ENCODE data around the gene AOPEP.

The AOPEP gene

DNA sequence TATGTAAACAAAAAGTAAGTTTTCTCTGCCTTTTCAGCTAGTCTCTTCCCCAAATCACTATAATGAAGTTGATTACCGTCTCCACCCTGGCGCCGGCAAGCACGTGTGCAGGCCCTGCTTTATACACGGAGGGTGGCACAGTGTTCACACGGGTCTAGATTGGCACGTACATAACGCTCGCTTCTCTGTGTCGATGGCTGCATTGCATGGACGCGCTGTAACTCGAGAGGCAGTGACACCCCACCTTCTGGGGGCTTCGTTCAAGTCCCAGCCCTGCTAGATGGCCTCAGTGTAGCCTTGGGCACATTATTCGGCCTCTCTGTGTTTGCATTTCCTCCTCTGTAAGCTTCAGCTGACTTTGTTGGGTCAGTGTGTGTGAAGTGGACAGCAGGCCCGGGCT is 367.1 kb downstream of the AOPEP start:
- TF ChIP-seq, protein P1, sequence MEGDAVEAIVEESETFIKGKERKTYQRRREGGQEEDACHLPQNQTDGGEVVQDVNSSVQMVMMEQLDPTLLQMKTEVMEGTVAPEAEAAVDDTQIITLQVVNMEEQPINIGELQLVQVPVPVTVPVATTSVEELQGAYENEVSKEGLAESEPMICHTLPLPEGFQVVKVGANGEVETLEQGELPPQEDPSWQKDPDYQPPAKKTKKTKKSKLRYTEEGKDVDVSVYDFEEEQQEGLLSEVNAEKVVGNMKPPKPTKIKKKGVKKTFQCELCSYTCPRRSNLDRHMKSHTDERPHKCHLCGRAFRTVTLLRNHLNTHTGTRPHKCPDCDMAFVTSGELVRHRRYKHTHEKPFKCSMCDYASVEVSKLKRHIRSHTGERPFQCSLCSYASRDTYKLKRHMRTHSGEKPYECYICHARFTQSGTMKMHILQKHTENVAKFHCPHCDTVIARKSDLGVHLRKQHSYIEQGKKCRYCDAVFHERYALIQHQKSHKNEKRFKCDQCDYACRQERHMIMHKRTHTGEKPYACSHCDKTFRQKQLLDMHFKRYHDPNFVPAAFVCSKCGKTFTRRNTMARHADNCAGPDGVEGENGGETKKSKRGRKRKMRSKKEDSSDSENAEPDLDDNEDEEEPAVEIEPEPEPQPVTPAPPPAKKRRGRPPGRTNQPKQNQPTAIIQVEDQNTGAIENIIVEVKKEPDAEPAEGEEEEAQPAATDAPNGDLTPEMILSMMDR (IDR thresholded peaks at IDR 0.05; ENCODE audit: low read depth, low read length, missing control alignments) = no peak
- in situ Hi-C loops (cut with HindIII; ENCODE audit: low pct_ligation_motif_present, low sequenced_read_pairs) = no loop called here
- H3K27ac ChIP-seq = no peak overlapping the region
- H3K4me3 ChIP-seq (ENCODE audit: low read depth, low read length) = no peak overlapping the region
- H3K27me3 ChIP-seq (replicated peaks) = no peaks in the 10 kb centered on the region
- DNase-seq = no peak
- H3K36me3 ChIP-seq (replicated peaks) = no peaks in the 10 kb centered on the region

DNA sequence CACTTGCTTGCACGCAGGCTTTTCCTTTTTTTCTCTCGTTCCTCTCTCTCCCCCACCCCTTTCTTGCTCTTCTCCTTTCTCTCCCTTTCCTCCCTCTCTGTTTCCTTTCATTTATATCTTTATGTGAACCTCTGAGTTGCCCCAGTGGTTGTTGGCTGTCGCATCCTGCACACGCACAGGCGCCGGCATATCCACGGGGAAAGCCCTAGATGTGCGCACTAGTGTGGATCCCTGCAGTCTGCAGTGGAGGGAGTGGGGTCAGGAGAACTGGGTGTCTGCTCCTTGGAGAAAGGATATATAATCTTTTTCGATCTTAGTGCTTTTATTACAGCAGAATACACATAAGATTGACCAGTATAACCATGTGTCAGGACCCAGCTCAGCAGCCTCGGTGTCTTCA is 367.5 kb downstream of the AOPEP start:
- no peaks in the 10 kb centered on the region for H3K27me3 ChIP-seq (replicated peaks)
- no peak overlapping the region for H3K4me3 ChIP-seq (ENCODE audit: low read depth, low read length)
- H3K27ac ChIP-seq = no peak overlapping the region
- no peak for DNase-seq
- no peaks in the 10 kb centered on the region for H3K36me3 ChIP-seq (replicated peaks)
- TF ChIP-seq, protein P1 (IDR thresholded peaks at IDR 0.05; ENCODE audit: low read depth, low read length, missing control alignments) = no peak
- in situ Hi-C loops (cut with HindIII; ENCODE audit: low pct_ligation_motif_present, low sequenced_read_pairs) = no loop called here

DNA sequence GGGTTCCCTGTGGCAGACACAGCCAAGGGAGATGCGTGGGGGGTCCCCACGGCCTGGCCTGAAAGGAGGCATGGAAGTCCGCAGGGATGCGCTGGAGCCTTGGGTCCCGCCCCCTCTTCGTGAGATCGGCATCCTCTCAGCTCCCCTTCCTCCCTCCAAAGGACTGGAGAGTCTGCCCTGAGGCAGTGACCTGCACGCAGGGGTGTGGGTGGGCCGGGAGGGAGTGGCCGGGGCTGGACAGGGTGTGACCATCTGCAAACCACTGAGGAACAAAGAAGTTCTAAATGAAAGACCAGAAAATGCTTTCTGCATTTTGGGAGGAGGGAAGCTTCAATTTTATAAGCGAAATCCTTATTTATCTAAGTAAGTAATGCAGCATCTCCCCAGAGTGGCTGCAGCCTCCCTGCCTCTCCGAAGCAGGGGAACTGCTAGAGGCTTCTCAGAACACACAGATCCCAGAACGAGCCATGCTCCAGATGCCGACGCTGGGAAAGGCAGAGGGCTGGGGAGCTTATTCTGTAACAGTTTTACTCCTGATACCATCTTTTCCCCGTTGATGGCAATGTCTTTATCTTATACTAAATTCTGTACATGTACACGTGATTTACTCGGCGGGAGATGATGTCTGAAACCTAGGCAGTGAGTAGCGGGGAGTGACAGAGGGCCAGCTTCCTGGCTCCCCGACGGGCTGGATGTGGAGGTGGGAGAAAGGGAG is 369.3 kb downstream of the AOPEP start:
- Histone ChIP-seq H3K36me3 (replicated peaks) (no peaks in the 10 kb centered on the region), H3K27ac (no peak overlapping the region), H3K4me3 (ENCODE audit: low read depth, low read length) (no peak overlapping the region), H3K27me3 (replicated peaks) (no peaks in the 10 kb centered on the region)
- in situ Hi-C loops (cut with HindIII; ENCODE audit: low pct_ligation_motif_present, low sequenced_read_pairs) = no loop called here
- TF ChIP-seq, protein P1 (IDR thresholded peaks at IDR 0.05; ENCODE audit: low read depth, low read length, missing control alignments) = no peak
- no peak for DNase-seq

DNA sequence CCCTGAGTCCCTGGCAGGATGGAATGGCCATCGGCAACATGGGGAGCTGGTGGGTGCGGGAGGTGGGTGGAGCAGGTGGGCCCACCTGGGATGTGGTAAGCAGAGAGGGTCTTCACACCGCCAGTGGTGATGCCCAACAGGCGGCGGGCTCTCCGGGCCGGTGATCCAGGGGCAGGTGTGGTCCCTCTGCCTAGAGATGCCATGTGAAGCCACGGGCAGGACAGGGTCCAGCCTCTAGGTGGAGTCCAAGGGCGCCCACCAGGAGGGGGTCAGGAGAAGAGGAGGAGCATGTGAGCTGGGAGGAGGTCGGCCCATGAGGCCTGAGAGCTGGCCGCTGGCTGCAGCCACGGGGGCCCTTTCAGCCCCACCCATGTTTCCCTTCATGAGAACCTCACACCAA is 369.9 kb downstream of the AOPEP start:
- no peaks in the 10 kb centered on the region for H3K27me3 ChIP-seq (replicated peaks)
- no peak overlapping the region for H3K4me3 ChIP-seq (ENCODE audit: low read depth, low read length)
- no peak for DNase-seq
- H3K36me3 ChIP-seq (replicated peaks) = no peaks in the 10 kb centered on the region
- TF ChIP-seq, protein P1 (IDR thresholded peaks at IDR 0.05; ENCODE audit: low read depth, low read length, missing control alignments) = peak; percentile 32
- in situ Hi-C loops (cut with HindIII; ENCODE audit: low pct_ligation_motif_present, low sequenced_read_pairs) = no loop called here
- no peak overlapping the region for H3K27ac ChIP-seq

DNA sequence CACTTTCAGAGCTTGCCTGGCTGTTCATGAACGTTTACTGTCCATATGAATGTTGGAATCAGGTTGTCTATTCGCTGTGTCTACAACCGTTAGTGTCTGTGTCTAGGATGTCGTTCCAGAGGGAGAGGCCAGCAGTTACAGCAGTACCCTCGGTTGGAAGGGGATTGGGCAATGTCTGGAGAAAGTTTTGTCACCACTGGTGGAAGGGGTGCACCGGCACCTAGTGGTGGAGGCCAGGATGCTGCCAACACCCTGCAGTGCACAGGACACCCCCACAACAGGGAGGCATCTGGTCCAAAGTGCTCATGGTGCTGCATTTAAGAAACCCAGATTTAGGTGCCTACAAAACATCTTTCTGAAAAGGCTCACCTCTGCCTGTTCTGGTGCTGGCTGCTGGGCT is 370.3 kb downstream of the AOPEP start:
- in situ Hi-C loops (cut with HindIII; ENCODE audit: low pct_ligation_motif_present, low sequenced_read_pairs) = no loop called here
- no peaks in the 10 kb centered on the region for H3K27me3 ChIP-seq (replicated peaks)
- no peak overlapping the region for H3K27ac ChIP-seq
- no peaks in the 10 kb centered on the region for H3K36me3 ChIP-seq (replicated peaks)
- DNase-seq = no peak
- no peak overlapping the region for H3K4me3 ChIP-seq (ENCODE audit: low read depth, low read length)
- TF ChIP-seq, protein P1 (IDR thresholded peaks at IDR 0.05; ENCODE audit: low read depth, low read length, missing control alignments) = peak; percentile 5

DNA sequence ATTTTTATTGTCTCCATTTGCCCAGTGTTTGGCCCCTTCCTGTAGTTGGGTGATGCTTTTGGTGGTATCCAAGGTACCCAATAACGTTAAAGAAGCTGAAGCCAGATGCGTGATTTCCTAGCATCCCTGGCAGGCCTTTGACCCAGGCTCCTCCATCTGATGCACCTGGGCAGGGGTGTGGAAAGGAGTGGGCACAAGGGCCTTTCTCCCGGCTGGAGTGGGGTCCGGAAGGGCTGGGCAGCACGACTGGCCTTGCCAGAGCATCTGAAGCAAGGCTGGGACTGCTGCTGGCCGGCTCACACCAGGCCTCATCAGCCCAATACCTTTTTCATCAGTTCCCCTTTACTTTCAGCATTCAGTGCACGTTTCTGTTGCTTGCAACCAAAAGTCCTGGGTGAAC is 370.8 kb downstream of the AOPEP start:
- H3K27me3 ChIP-seq (replicated peaks) = no peaks in the 10 kb centered on the region
- in situ Hi-C loops (cut with HindIII; ENCODE audit: low pct_ligation_motif_present, low sequenced_read_pairs) = no loop called here
- no peak overlapping the region for H3K27ac ChIP-seq
- no peak for DNase-seq
- TF ChIP-seq, protein P1 (IDR thresholded peaks at IDR 0.05; ENCODE audit: low read depth, low read length, missing control alignments) = no peak
- H3K4me3 ChIP-seq (ENCODE audit: low read depth, low read length) = no peak overlapping the region
- H3K36me3 ChIP-seq (replicated peaks) = no peaks in the 10 kb centered on the region

Data from brain microvascular endothelial cell (primary cell).